Gastrocnemius medialis (tissue), 4 donors: Measurements from ENCODE around the gene UBQLN4.

ENCODE experiments used
- CTCF ChIP-seq, 5 experiments: fragments of 450-650 bp in 3 of 5; fragments of 200-600 bp in 2 of 5; sonication (generic) in 2 of 5; IDR thresholded peaks in 4 of 5; conservative IDR thresholded peaks in 1 of 5; 1 replicate in 4 of 5; 2 replicates in 1 of 5; pipeline ENCODE4 v1.5.1; 2016 to 2019; ENCODE audit warnings: antibody characterized with exemption in 5 of 5, mild to moderate bottlenecking in 3 of 5, moderate library complexity in 3 of 5
- POLR2A ChIP-seq, 2 donors: fragments of 450-650 bp; IDR thresholded peaks; one replicate each; pipeline ENCODE4 v1.6.1; 2017; ENCODE audit warnings: antibody characterized with exemption in 2 of 2, mild to moderate bottlenecking in 2 of 2, moderate library complexity in 2 of 2

DNA sequence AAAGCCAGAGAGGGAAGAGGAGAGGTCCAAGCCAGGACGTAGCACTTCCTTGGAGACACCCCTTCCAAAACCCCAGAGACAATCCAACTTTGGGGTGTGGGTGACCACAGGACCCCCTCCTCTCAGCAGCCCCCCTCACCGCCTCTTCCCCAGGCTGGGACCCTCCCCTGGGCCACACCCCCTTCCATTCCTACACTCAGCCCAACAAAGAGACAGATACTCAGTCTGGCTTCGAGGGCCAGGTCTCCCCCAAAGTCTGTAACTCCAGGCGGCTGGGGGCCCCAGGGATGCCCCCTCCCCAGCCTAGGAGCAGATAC, 27.2 kb upstream of the UBQLN4 start:
- TF ChIP-seq CTCF (IDR thresholded peaks at IDR 0.05 in 4 of 5, conservative IDR thresholded peaks at IDR 0.05 in 1 of 5) (no peak), POLR2A (IDR thresholded peaks at IDR 0.05) (no peak)
